HepG2 (cell line): ENCODE data around the gene KIFAP3.

Experiments
- HINFP ChIP-seq: sonication (generic); formaldehyde crosslinking; IDR thresholded peaks from 2 replicates; pipeline ENCODE4 v1.4.0; 2020; ENCODE audit warnings: low read depth, mild to moderate bottlenecking, missing genetic modification reagents
- MED1 ChIP-seq: sonication (generic); formaldehyde crosslinking; IDR thresholded peaks from 2 replicates; pipeline ENCODE4 v1.4.0; 2020; ENCODE audit warnings: missing genetic modification reagents
- ZNF549 ChIP-seq: sonication (generic); formaldehyde crosslinking; IDR thresholded peaks from 2 replicates; pipeline ENCODE4 v1.5.0; 2020; ENCODE audit warnings: missing genetic modification reagents

GRCh38 chr1:170078610-170079189 is 4.2 kb upstream of the KIFAP3 start:
- TF ChIP-seq ZNF549 = no peak
- no peak for TF ChIP-seq HINFP
- TF ChIP-seq MED1 (CRISPR knock-in tag) = no peak
